HepG2 (cell line): Measurements from ENCODE around the gene ZNF106. TPM values are rescaled to one million over a fixed set of nuclear protein-coding genes. Genes with fewer than 3 reads are reported as not detected.

ENCODE experiments used
- ATAC-seq: fragments of 200-7000 bp; cut with Tn5 transposase; 3 replicates; pipeline ENCODE4 v1.9.1; 2020; ENCODE audit warnings: mild to moderate bottlenecking, moderate library complexity
- BruUV-seq: library from RNA; stranded (reverse); fragments of 400-500 nt; replicated peaks from 2 replicates; lab custom pipeline; 2021; lab: Mats Ljungman, UMichigan
- CTCF ChIA-PET: fragments of 300-600 bp; formaldehyde crosslinking; extraction: SDS; loops from one replicate; lab custom pipeline; 2021; ENCODE audit warnings: low total read pairs, inconsistent platforms, low intra/inter-chr PET ratio; lab: Yijun Ruan, JAX
- POLR2A ChIA-PET: fragments of 350-600 bp; sonication (Branson Sonifier 250); formaldehyde crosslinking; loops from one replicate; lab custom pipeline; 2020; ENCODE audit warnings: antibody characterized with exemption, inconsistent platforms; lab: Yijun Ruan, JAX
- DNase-seq: peaks from one replicate; pipeline ENCODE4 v3.0.0-alpha.2; 2015; ENCODE audit warnings: low spot score
- FAIRE-seq: peaks from 3 replicates; lab custom pipeline; 2011; peaks lifted over from hg19 to GRCh38; lab: Jason Lieb, UNC
- H2AFZ ChIP-seq: one replicate; pipeline ENCODE4 v1.6.1; 2011; ENCODE audit warnings: low read length, inconsistent platforms
- H3K27ac ChIP-seq: fragments of 300-600 bp; 3 replicates; pipeline ENCODE4 v1.8.0; 2011; ENCODE audit warnings: mixed run types, mild to moderate bottlenecking, mixed read lengths, low read length, inconsistent platforms; ENCODE audit not compliant: insufficient read depth; ENCODE audit errors: extremely low read length
- H3K27me3 ChIP-seq, 2 experiments: fragments of 200-600 bp in 1 of 2; 2 replicates in 1 of 2; 3 replicates in 1 of 2; pipeline versions ENCODE4 v1.6.0 to v1.8.0; 2011; ENCODE audit warnings: low read length in 2 of 2, mild to moderate bottlenecking in 2 of 2, moderate library complexity in 2 of 2, inconsistent platforms in 1 of 2; ENCODE audit not compliant: insufficient read depth in 2 of 2, control insufficient read depth in 1 of 2
- H3K36me3 ChIP-seq, 2 experiments: fragments of 200-600 bp in 1 of 2; replicated peaks in 1 of 2; 2 replicates in 1 of 2; 3 replicates in 1 of 2; pipeline versions ENCODE4 v1.5.1 to v1.8.0; 2011; ENCODE audit warnings: low read length in 2 of 2, inconsistent platforms in 1 of 2; ENCODE audit not compliant: insufficient read depth in 2 of 2, control insufficient read depth in 1 of 2
- H3K4me1 ChIP-seq: 2 replicates; pipeline ENCODE4 v1.5.1; 2012; ENCODE audit warnings: low read length, inconsistent platforms; ENCODE audit not compliant: insufficient read depth
- H3K4me2 ChIP-seq: 2 replicates; pipeline ENCODE4 v1.6.0; 2011; ENCODE audit warnings: low read depth, low read length, inconsistent platforms
- H3K4me3 ChIP-seq, 3 experiments: fragments of 200-600 bp in 1 of 3; sonication (generic), shearing (Covaris generic) in 1 of 3; replicated peaks in 1 of 3; 2 replicates each; pipeline ENCODE4 v1.5.1; 2011 to 2016; ENCODE audit warnings: low read length in 3 of 3, inconsistent platforms in 2 of 3, low read depth in 2 of 3, mild to moderate bottlenecking in 2 of 3, control low read depth in 1 of 3, mixed read lengths in 1 of 3; ENCODE audit not compliant: insufficient read depth in 1 of 3
- H3K79me2 ChIP-seq: one replicate; pipeline ENCODE4 v1.6.1; 2011; ENCODE audit warnings: low read length, inconsistent platforms; ENCODE audit not compliant: insufficient read depth
- H3K9ac ChIP-seq: 2 replicates; pipeline ENCODE4 v1.6.0; 2011; ENCODE audit warnings: mild to moderate bottlenecking, low read depth, low read length, inconsistent platforms; ENCODE audit not compliant: insufficient read depth
- H3K9me3 ChIP-seq: 2 replicates; pipeline ENCODE4 v1.5.1; 2012; ENCODE audit warnings: mild to moderate bottlenecking, low read length
- H4K20me1 ChIP-seq: 2 replicates; pipeline ENCODE4 v1.6.0; 2011; ENCODE audit warnings: inconsistent platforms, mild to moderate bottlenecking, low read length, moderate library complexity; ENCODE audit not compliant: insufficient read depth
- ARNTL ChIP-seq: sonication (generic); formaldehyde crosslinking; IDR thresholded peaks from 2 replicates; pipeline ENCODE4 v1.4.0; 2020; ENCODE audit warnings: mild to moderate bottlenecking, missing genetic modification reagents
- NCOA5 ChIP-seq: sonication (generic); formaldehyde crosslinking; IDR thresholded peaks from 2 replicates; pipeline ENCODE4 v1.4.0; 2020; ENCODE audit warnings: missing genetic modification reagents
- NFAT5 ChIP-seq: sonication (generic); formaldehyde crosslinking; IDR thresholded peaks from 2 replicates; pipeline ENCODE4 v1.4.0; 2020; ENCODE audit warnings: missing genetic modification reagents
- NFKBIZ ChIP-seq: IDR thresholded peaks from 2 replicates; pipeline ENCODE4 v1.6.1; 2018; ENCODE audit warnings: missing genetic modification reagents, missing compliant biosample characterization
- ZBTB38 ChIP-seq: sonication (generic); formaldehyde crosslinking; IDR thresholded peaks from 2 replicates; pipeline ENCODE4 v1.5.1; 2020; ENCODE audit warnings: mild to moderate bottlenecking, missing genetic modification reagents
- ZNF512 ChIP-seq: sonication (generic); formaldehyde crosslinking; IDR thresholded peaks from 2 replicates; pipeline ENCODE4 v1.4.0; 2020; ENCODE audit warnings: mild to moderate bottlenecking, missing genetic modification reagents
- ZZZ3 ChIP-seq: sonication (generic); formaldehyde crosslinking; IDR thresholded peaks from 2 replicates; pipeline ENCODE4 v1.4.0; 2020; ENCODE audit warnings: missing genetic modification reagents, mild to moderate bottlenecking, borderline replicate concordance
- WGBS: methylation state at CpG from one replicate; pipeline ENCODE4 v1.1.6; 2017; ENCODE audit warnings: low lambda C conversion rate; 5-methylcytosine and 5-hydroxymethylcytosine counted together
- in situ Hi-C: cut with HindIII; loops from 2 replicates; pipeline ENCODE4 v1.10.0; 2017; ENCODE audit warnings: low pct_unique_long_range_greater_than_20kb; ENCODE audit not compliant: extremely low pct_ligation_motif_present
- intact Hi-C: fragments of 100-400 bp; cut with micrococcal nuclease; formaldehyde crosslinking; loops from one replicate; pipeline ENCODE4 v1.10.0; 2022; ENCODE audit not compliant: unreplicated experiment
- polyA plus RNA-seq, 8 experiments: library from polyadenylated mRNA; depleted of rRNA in 3 of 8; stranded (reverse) in 7 of 8; unstranded in 1 of 8; fragments of >200 nt; fragmentation: Illumina TruSeq in 4 of 8; extraction: Trizol in 4 of 8; gene quantifications; 2 replicates each; pipeline versions ENCODE4 v1.2.1 to v1.2.3, GENCODE V29; 2011 to 2016; ENCODE audit warnings: low read depth in 4 of 8, missing spikeins in 1 of 8, mixed read lengths in 1 of 8; ENCODE audit not compliant: insufficient read depth in 1 of 8
- total RNA-seq, 5 experiments: library from RNA; depleted of rRNA; stranded (reverse); fragments of >200 nt; fragmentation: Illumina TruSeq; extraction: Trizol; gene quantifications; 2 replicates each; pipeline ENCODE4 v1.2.3, GENCODE V29; 2016; ENCODE audit warnings: low read depth in 1 of 5

ZNF106 gene
- total and polyA plus RNA-seq, 2 of the 13 experiments (the other 11 are each of a cell fraction or from before 2014, with no cell fraction given) = 12.5 to 35.1 TPM

GRCh38 chr15:42491539-42492225 lies 741 bp upstream of the ZNF106 start:
- Histone ChIP-seq H3K79me2 (peaks cover 41% of the 10 kb centered on the region), H3K36me3 (no peaks in the 10 kb centered on the region), H3K27ac (peak overlapping the region; percentile 94), H3K4me1 (peaks cover 55% of the 10 kb centered on the region), H3K27me3 (no peaks in the 10 kb centered on the region; a peak in 1 of 5 replicates), H3K4me3 (peak overlapping the region; percentile 91 to 95 (median 94)), H3K9me3 (no peaks in the 10 kb centered on the region), H2AFZ (peak overlapping the region; percentile 89), H4K20me1 (no peaks in the 10 kb centered on the region), H3K4me2 (peak overlapping the region; percentile 86), H3K9ac (peak overlapping the region; percentile 98)
- FAIRE-seq (no peak), ATAC-seq (no peak), DNase-seq (peak; percentile 27)
- ChIA-PET CTCF (no interaction called here), POLR2A (interaction anchor here (1.2 to 1.9 kb wide), 6 partner anchors 56 to 283 kb away, joined by 3 to 10 read pairs (median 6); partner anchors contain the start of genes GANC, HAUS2, LRRC57 and STARD9)
- peak; percentile 73; the same call in 1 of the 2 replicates for TF ChIP-seq ZBTB38 (CRISPR knock-in tag)
- TF ChIP-seq NCOA5 (CRISPR knock-in tag) = no peak
- TF ChIP-seq NFKBIZ = 0 out of 2 replicates have a peak, but pooled peaks have one; percentile 1
- in situ Hi-C loops (no loop called here), intact Hi-C loops (loop anchor here (2.0 to 5.0 kb wide), 2 partner anchors 57 to 161 kb away; partner anchors contain the start of genes HAUS2 and LRRC57)
- BruUV-seq = TSS peak; percentile 89
- 75% methylated on average over 18 of the region's 18 CpGs for WGBS

- POLR2A ChIA-PET = interaction anchor here (0.7 to 1.9 kb wide), 6 partner anchors 9 to 517 kb away, joined by 3 to 10 read pairs (median 6); partner anchors contain the start of genes GANC, STARD9 and TMEM87A
- no peaks in the 10 kb centered on the region; a peak in 1 of 5 replicates for H3K27me3 ChIP-seq
- H3K36me3 ChIP-seq = no peaks in the 10 kb centered on the region
- intact Hi-C loops (loop anchor here (2.0 to 5.0 kb wide), 2 partner anchors 59 to 162 kb away; partner anchors contain the start of genes HAUS2 and LRRC57), in situ Hi-C loops (no loop called here)
- no peaks in the 10 kb centered on the region for H3K9me3 ChIP-seq
- H3K79me2 ChIP-seq = peaks cover 36% of the 10 kb centered on the region
- DNase-seq (no peak), ATAC-seq (peak; percentile 4; the same call in 1 of the 3 replicates), FAIRE-seq (no peak)
- no peak for TF ChIP-seq NFAT5
- 0 out of 2 replicates have a peak, but pooled peaks have one; percentile 9 for TF ChIP-seq ZZZ3 (CRISPR knock-in tag)
- TF ChIP-seq ZNF512 (CRISPR knock-in tag) = 0 out of 2 replicates have a peak, but pooled peaks have one; percentile 21
- TF ChIP-seq ARNTL (CRISPR knock-in tag) = 0 out of 2 replicates have a peak, but pooled peaks have one; percentile 2
- no peaks in the 10 kb centered on the region for H4K20me1 ChIP-seq
- BruUV-seq = TSS peak; percentile 59
- peak overlapping the region; percentile 76 for H2AFZ ChIP-seq
- peak overlapping the region; percentile 91 to 95 (median 94) for H3K4me3 ChIP-seq
- peaks cover 58% of the 10 kb centered on the region for H3K4me1 ChIP-seq
- H3K27ac ChIP-seq = peak overlapping the region; percentile 94
- CTCF ChIA-PET = no interaction called here
- 8% methylated on average over 11 of the region's 11 CpGs for WGBS
- H3K4me2 ChIP-seq = peak overlapping the region; percentile 86
- peak overlapping the region; percentile 98 for H3K9ac ChIP-seq
Measured at GRCh38 chr15:42490291-42490670, 660 bp downstream of the ZNF106 start.
